Measurements from ENCODE around the gene SLC7A6. TPM values are rescaled to one million over a fixed set of nuclear protein-coding genes. Genes with fewer than 3 reads are reported as not detected.

The SLC7A6 gene
- total and polyA plus RNA-seq, 3 experiments from 2014 or later = 18.7 to 94.9 (median 91.2) TPM

GRCh38 chr16:68270353-68270752 lies 6.0 kb downstream of the SLC7A6 start:
- no peak overlapping the region for H3K27ac ChIP-seq (ENCODE audit: low read depth, low read length)
- H3K4me1 Mint-ChIP-seq = peaks cover 75 to 91% (median 89%) of the 10 kb centered on the region in 3 donors
- no peaks in the 10 kb centered on the region for H3K9me3 Mint-ChIP-seq
- H3K27me3 Mint-ChIP-seq = peaks cover 0 to 2% of the 10 kb centered on the region in 2 donors
- peaks cover 24% of the 10 kb centered on the region for H3K36me3 ChIP-seq (ENCODE audit: insufficient read depth, low read length)
- peak in 1 of 5 donors; percentile 39 for DNase-seq
- peaks cover 89% of the 10 kb centered on the region for H3K4me1 ChIP-seq (ENCODE audit: insufficient read depth, low read length)
- POLR2A ChIA-PET = interaction anchor here (0.6 kb wide), 1 partner anchor 14 kb away, joined by 6 read pairs; no protein-coding TSS in a partner anchor
- H3K36me3 Mint-ChIP-seq = peaks cover 0 to 54% (median 9%) of the 10 kb centered on the region in 3 donors
- CTCF ChIA-PET = interaction anchor here (1.1 to 22.1 kb wide), 5 partner anchors 8 to 59 kb away, joined by 3 to 319 read pairs (median 7); partner anchors contain the start of genes PRMT7, SLC7A6 and SLC7A6OS
- H3K27me3 ChIP-seq (ENCODE audit: insufficient read depth, low read length, poor library complexity, severe bottlenecking) = no peaks in the 10 kb centered on the region
- no peak overlapping the region for H3K4me3 ChIP-seq (ENCODE audit: low read length)
- peak overlapping the region; percentile 86 to 99 (median 95) for H3K27ac Mint-ChIP-seq
- H3K4me3 Mint-ChIP-seq = peak overlapping the region in 5 of 7 donors; percentile 4 to 59 (median 29)
- no peaks in the 10 kb centered on the region for H3K9me3 ChIP-seq (ENCODE audit: low read length)

- Mint-ChIP-seq H3K27me3 (peaks cover 0 to 2% of the 10 kb centered on the region in 2 donors), H3K4me1 (peaks cover 73 to 88% (median 88%) of the 10 kb centered on the region in 3 donors), H3K27ac (peak overlapping the region; percentile 89 to 99 (median 97)), H3K36me3 (peaks cover 0 to 56% (median 13%) of the 10 kb centered on the region in 3 donors), H3K9me3 (no peaks in the 10 kb centered on the region), H3K4me3 (peak overlapping the region; percentile 17 to 79 (median 74))
- no peaks in the 10 kb centered on the region for H3K9me3 ChIP-seq (ENCODE audit: low read length)
- DNase-seq = peak; percentile 14 to 83 (median 51)
- no peaks in the 10 kb centered on the region for H3K27me3 ChIP-seq (ENCODE audit: insufficient read depth, low read length, poor library complexity, severe bottlenecking)
- peaks cover 24% of the 10 kb centered on the region for H3K36me3 ChIP-seq (ENCODE audit: insufficient read depth, low read length)
- peak overlapping the region; percentile 7 for H3K4me3 ChIP-seq (ENCODE audit: low read length)
- no peak overlapping the region for H3K27ac ChIP-seq (ENCODE audit: low read depth, low read length)
- CTCF ChIA-PET = interaction anchor here (1.1 to 22.1 kb wide), 5 partner anchors 11 to 56 kb away, joined by 3 to 319 read pairs (median 8); partner anchors contain the start of genes PRMT7, SLC7A6 and SLC7A6OS
- POLR2A ChIA-PET = interaction anchor here (0.7 to 2.1 kb wide), 5 partner anchors 9 to 38 kb away, joined by 3 to 8 read pairs (median 5); partner anchors contain the start of genes PRMT7, SLC7A6 and SLC7A6OS
- H3K4me1 ChIP-seq (ENCODE audit: insufficient read depth, low read length) = peaks cover 94% of the 10 kb centered on the region
Observed at GRCh38 chr16:68272507-68273209, 8.3 kb downstream of the SLC7A6 start.

- peaks cover 0 to 51% (median 13%) of the 10 kb centered on the region in 3 donors for H3K36me3 Mint-ChIP-seq
Observed at GRCh38 chr16:68273459-68273858, 9.1 kb downstream of the SLC7A6 start.

GRCh38 chr16:68273896-68274295 lies 9.6 kb downstream of the SLC7A6 start:
- Mint-ChIP-seq H3K9me3 (no peaks in the 10 kb centered on the region), H3K4me1 (peaks cover 67 to 78% (median 77%) of the 10 kb centered on the region in 3 donors), H3K4me3 (peak overlapping the region in 6 of 7 donors; percentile 5 to 79 (median 76)), H3K27me3 (peaks cover 0 to 2% of the 10 kb centered on the region in 2 donors), H3K27ac (peak overlapping the region; percentile 89 to 99 (median 97)), H3K36me3 (peaks cover 0 to 50% (median 13%) of the 10 kb centered on the region in 3 donors)
- no peak overlapping the region for H3K27ac ChIP-seq (ENCODE audit: low read depth, low read length)
- peak overlapping the region; percentile 17 for H3K4me3 ChIP-seq (ENCODE audit: low read length)
- H3K4me1 ChIP-seq (ENCODE audit: insufficient read depth, low read length) = peaks cover 82% of the 10 kb centered on the region
- no peaks in the 10 kb centered on the region for H3K27me3 ChIP-seq (ENCODE audit: insufficient read depth, low read length, poor library complexity, severe bottlenecking)
- H3K36me3 ChIP-seq (ENCODE audit: insufficient read depth, low read length) = peaks cover 24% of the 10 kb centered on the region
- CTCF ChIA-PET = interaction anchor here (1.0 to 22.1 kb wide), 3 partner anchors 10 to 54 kb away, joined by 6 to 319 read pairs (median 19); partner anchors contain the start of gene SLC7A6
- no peak for DNase-seq
- POLR2A ChIA-PET = interaction anchor here (0.6 kb wide), 1 partner anchor 37 kb away, joined by 5 read pairs; the partner anchor contains the start of genes PRMT7 and SLC7A6OS
- no peaks in the 10 kb centered on the region for H3K9me3 ChIP-seq (ENCODE audit: low read length)

More at GRCh38 chr16:68273459-68273858, 9.1 kb downstream of the SLC7A6 start:
- Mint-ChIP-seq H3K27ac (peak overlapping the region; percentile 89 to 99 (median 97)), H3K4me3 (peak overlapping the region; percentile 17 to 79 (median 74)), H3K4me1 (peaks cover 68 to 80% (median 80%) of the 10 kb centered on the region in 3 donors), H3K27me3 (peaks cover 0 to 2% of the 10 kb centered on the region in 2 donors), H3K9me3 (no peaks in the 10 kb centered on the region)
- Histone ChIP-seq H3K27me3 (ENCODE audit: insufficient read depth, low read length, poor library complexity, severe bottlenecking) (no peaks in the 10 kb centered on the region), H3K4me3 (ENCODE audit: low read length) (peak overlapping the region; percentile 17), H3K4me1 (ENCODE audit: insufficient read depth, low read length) (peaks cover 86% of the 10 kb centered on the region), H3K36me3 (ENCODE audit: insufficient read depth, low read length) (peaks cover 24% of the 10 kb centered on the region), H3K27ac (ENCODE audit: low read depth, low read length) (no peak overlapping the region), H3K9me3 (ENCODE audit: low read length) (no peaks in the 10 kb centered on the region)
- ChIA-PET CTCF (interaction anchor here (1.1 to 22.1 kb wide), 4 partner anchors 11 to 38 kb away, joined by 3 to 319 read pairs (median 12); partner anchors contain the start of genes PRMT7, SLC7A6 and SLC7A6OS), POLR2A (interaction anchor here (0.8 to 2.1 kb wide), 4 partner anchors 9 to 38 kb away, joined by 3 to 8 read pairs (median 5); partner anchors contain the start of genes PRMT7, SLC7A6 and SLC7A6OS)
- DNase-seq = no peak

GRCh38 chr16:68274441-68274840 lies 10.1 kb downstream of the SLC7A6 start:
- Histone ChIP-seq H3K27ac (ENCODE audit: low read depth, low read length) (peak overlapping the region; percentile 12), H3K36me3 (ENCODE audit: insufficient read depth, low read length) (peaks cover 24% of the 10 kb centered on the region), H3K4me1 (ENCODE audit: insufficient read depth, low read length) (peaks cover 81% of the 10 kb centered on the region), H3K27me3 (ENCODE audit: insufficient read depth, low read length, poor library complexity, severe bottlenecking) (no peaks in the 10 kb centered on the region), H3K4me3 (ENCODE audit: low read length) (peak overlapping the region; percentile 34), H3K9me3 (ENCODE audit: low read length) (no peaks in the 10 kb centered on the region)
- Mint-ChIP-seq H3K4me1 (peaks cover 64 to 77% (median 76%) of the 10 kb centered on the region in 3 donors), H3K4me3 (peak overlapping the region in 6 of 7 donors; percentile 6 to 79 (median 76)), H3K36me3 (peaks cover 0 to 49% (median 10%) of the 10 kb centered on the region in 3 donors), H3K27me3 (peaks cover 0 to 2% of the 10 kb centered on the region in 2 donors), H3K27ac (peak overlapping the region; percentile 89 to 99 (median 97)), H3K9me3 (no peaks in the 10 kb centered on the region)
- no peak for DNase-seq
- CTCF ChIA-PET = interaction anchor here (1.0 to 22.1 kb wide), 4 partner anchors 10 to 53 kb away, joined by 6 to 319 read pairs (median 12); partner anchors contain the start of genes PRMT7, SLC7A6 and SLC7A6OS
- POLR2A ChIA-PET = interaction anchor here (0.6 to 3.1 kb wide), 3 partner anchors 11 to 37 kb away, joined by 5 to 9 read pairs (median 9); partner anchors contain the start of genes PRMT7 and SLC7A6OS

GRCh38 chr16:68275611-68276191 lies 11.4 kb downstream of the SLC7A6 start:
- peaks cover 0 to 2% of the 10 kb centered on the region in 2 donors for H3K27me3 Mint-ChIP-seq
- peak overlapping the region; percentile 36 to 80 (median 74) for H3K4me3 Mint-ChIP-seq
- peak overlapping the region; percentile 89 to 99 (median 96) for H3K27ac Mint-ChIP-seq
- H3K9me3 ChIP-seq (ENCODE audit: low read length) = no peaks in the 10 kb centered on the region
- no peaks in the 10 kb centered on the region for H3K9me3 Mint-ChIP-seq
- H3K4me3 ChIP-seq (ENCODE audit: low read length) = peak overlapping the region; percentile 42
- no peak overlapping the region for H3K27ac ChIP-seq (ENCODE audit: low read depth, low read length)
- ChIA-PET POLR2A (interaction anchor here (0.5 to 3.1 kb wide), 8 partner anchors 10 to 263 kb away, joined by 3 to 15 read pairs (median 3); partner anchors contain the start of genes PRMT7, SLC7A6 and SLC7A6OS), CTCF (interaction anchor here (0.6 to 22.1 kb wide), 5 partner anchors 10 to 245 kb away, joined by 3 to 319 read pairs (median 6); partner anchors contain the start of genes PRMT7, SLC7A6 and SLC7A6OS)
- H3K36me3 ChIP-seq (ENCODE audit: insufficient read depth, low read length) = peaks cover 24% of the 10 kb centered on the region
- H3K36me3 Mint-ChIP-seq = peaks cover 0 to 52% (median 13%) of the 10 kb centered on the region in 3 donors
- peaks cover 81% of the 10 kb centered on the region for H3K4me1 ChIP-seq (ENCODE audit: insufficient read depth, low read length)
- H3K4me1 Mint-ChIP-seq = peaks cover 58 to 72% (median 72%) of the 10 kb centered on the region in 3 donors
- no peaks in the 10 kb centered on the region for H3K27me3 ChIP-seq (ENCODE audit: insufficient read depth, low read length, poor library complexity, severe bottlenecking)
- DNase-seq = peak; percentile 19 to 85 (median 63)

- Mint-ChIP-seq H3K9me3 (no peaks in the 10 kb centered on the region), H3K27ac (peak overlapping the region; percentile 89 to 99 (median 96)), H3K27me3 (peaks cover 0 to 2% of the 10 kb centered on the region in 2 donors), H3K4me3 (peak overlapping the region; percentile 36 to 80 (median 74)), H3K36me3 (peaks cover 0 to 54% (median 15%) of the 10 kb centered on the region in 3 donors), H3K4me1 (peaks cover 58 to 75% (median 72%) of the 10 kb centered on the region in 3 donors)
- Histone ChIP-seq H3K27me3 (ENCODE audit: insufficient read depth, low read length, poor library complexity, severe bottlenecking) (no peaks in the 10 kb centered on the region), H3K36me3 (ENCODE audit: insufficient read depth, low read length) (peaks cover 24% of the 10 kb centered on the region), H3K4me3 (ENCODE audit: low read length) (peak overlapping the region; percentile 42), H3K9me3 (ENCODE audit: low read length) (no peaks in the 10 kb centered on the region), H3K27ac (ENCODE audit: low read depth, low read length) (no peak overlapping the region), H3K4me1 (ENCODE audit: insufficient read depth, low read length) (peaks cover 81% of the 10 kb centered on the region)
- ChIA-PET POLR2A (interaction anchor here (0.9 to 3.1 kb wide), 7 partner anchors 9 to 35 kb away, joined by 3 to 15 read pairs (median 3); partner anchors contain the start of genes PRMT7, SLC7A6 and SLC7A6OS), CTCF (interaction anchor here (0.6 to 22.1 kb wide), 5 partner anchors 9 to 245 kb away, joined by 3 to 319 read pairs (median 6); partner anchors contain the start of genes PRMT7, SLC7A6 and SLC7A6OS)
- DNase-seq = no peak
Observed at GRCh38 chr16:68276223-68276622, 11.9 kb downstream of the SLC7A6 start.

All from CD8-positive, alpha-beta memory T cell (primary cell).